GM18861 (cell line): ENCODE data around the gene CCDC121.

Experiments used
- ATAC-seq: cut with Tn5 transposase; IDR thresholded peaks from one replicate; pipeline ENCODE4 v1.9.1; 2021; ENCODE audit not compliant: unreplicated experiment

CCDC121 gene, protein sequence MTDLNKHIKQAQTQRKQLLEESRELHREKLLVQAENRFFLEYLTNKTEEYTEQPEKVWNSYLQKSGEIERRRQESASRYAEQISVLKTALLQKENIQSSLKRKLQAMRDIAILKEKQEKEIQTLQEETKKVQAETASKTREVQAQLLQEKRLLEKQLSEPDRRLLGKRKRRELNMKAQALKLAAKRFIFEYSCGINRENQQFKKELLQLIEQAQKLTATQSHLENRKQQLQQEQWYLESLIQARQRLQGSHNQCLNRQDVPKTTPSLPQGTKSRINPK

DNA sequence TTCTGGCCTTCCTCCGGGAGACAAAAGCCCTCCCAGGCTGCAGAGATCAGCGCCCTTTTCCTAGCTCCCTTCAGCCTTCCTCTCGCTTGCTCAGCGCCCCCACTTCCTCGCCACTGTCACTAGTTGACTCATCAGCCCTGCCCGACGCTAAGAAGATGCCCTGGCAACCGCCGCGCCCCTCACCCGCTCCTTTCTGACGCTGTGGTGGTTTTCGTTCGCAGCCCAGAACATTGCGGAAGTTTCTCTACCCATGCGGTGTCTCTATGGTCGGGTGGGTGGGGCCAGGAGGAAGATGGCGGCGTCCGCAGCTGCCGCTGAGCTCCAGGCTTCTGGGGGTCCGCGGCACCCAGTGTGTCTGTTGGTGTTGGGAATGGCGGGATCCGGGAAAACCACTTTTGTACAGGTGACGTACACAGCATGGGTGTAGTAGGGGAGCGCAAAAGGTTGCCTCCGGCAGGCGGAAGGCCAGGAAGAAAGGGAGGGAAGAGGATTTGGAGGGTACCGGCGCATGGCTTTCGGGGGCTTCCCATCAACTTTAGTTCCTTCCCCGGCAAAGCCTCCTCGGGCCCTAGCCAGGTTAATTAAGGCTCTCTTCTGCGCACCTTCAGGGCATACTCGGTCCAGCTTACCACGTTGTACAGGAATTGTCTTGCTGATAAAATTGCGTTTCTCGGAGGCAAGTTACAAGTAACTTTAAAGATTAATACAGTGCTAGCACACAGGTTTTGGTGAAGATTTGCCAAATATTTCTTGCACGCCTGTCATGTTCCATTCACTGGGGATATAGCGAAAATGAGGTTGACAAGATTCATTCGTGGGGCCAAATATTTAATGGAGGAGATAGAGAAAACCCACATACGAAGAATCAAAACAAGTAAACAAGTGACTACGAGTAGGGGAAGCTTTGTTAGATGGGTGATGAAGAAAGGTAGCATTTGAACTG is at the start of gene CCDC121, which contains the start of gene GPN1:
Gene CCDC121 (minus strand): TSS at position 246 of the 943 bp plus-strand sequence. CDS start 1,213 bp downstream, outside the sequence.
Gene GPN1 (plus strand): TSS at position 284 of the 943 bp plus-strand sequence. CDS start 9 bp downstream, at position 293.
- ATAC-seq: peak; percentile 93

DNA sequence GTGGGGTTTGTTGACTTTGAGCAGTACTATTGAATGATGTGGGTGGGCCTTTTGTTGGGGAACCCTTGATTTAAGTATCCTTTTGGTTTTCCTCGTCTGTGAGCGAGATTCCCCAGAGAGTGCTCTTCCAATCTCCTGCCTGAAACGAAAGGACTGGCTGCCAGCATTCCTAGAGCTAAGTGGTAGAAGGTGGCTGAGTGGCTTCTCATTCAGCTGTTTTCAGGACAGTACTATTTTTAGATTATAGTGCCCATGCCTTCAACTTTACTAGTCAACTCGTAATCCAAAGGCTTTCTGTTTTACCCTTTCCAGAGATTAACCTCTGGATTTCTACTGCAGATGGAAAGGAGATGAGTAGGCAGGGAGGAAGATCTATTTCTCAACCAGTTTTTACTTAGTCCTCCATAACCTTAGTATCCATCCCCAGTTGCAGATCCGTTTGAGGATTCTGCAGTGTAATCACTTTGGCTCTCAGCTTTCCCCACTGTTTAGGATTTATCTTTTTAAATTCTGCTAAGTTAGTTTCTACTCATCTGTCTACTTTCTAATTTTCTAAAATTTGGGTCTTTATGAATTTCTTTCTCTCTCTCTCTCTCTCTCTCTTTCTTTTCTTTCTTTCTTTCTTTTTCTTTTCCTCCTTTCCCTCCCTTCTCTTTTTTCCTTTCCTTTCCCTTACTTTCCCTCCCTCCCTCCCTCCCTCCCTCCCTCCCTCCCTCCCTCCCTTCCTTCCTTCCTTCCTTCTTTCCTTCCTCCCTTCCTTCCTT is 44.1 kb upstream of the CCDC121 start:
- no peak for ATAC-seq

DNA sequence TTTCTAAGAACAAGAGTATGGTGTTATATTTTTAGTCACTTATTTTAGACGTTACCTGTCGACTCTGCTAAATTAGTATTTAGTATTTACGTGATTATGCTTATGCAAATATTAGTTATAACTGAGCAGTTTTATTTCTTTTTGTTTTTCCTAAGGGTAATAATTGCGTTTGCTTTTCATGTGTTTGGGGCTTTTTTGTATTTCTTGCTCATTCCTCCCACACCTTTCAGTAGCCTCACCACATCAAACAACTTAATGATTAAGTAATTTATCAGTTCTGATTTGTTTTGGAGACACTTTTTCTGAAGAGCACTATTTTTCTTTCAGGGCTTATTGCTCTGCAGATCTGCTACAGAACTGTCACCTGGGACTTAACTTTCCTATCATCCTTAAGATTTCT is 42.4 kb upstream of the CCDC121 start:
- ATAC-seq: no peak

DNA sequence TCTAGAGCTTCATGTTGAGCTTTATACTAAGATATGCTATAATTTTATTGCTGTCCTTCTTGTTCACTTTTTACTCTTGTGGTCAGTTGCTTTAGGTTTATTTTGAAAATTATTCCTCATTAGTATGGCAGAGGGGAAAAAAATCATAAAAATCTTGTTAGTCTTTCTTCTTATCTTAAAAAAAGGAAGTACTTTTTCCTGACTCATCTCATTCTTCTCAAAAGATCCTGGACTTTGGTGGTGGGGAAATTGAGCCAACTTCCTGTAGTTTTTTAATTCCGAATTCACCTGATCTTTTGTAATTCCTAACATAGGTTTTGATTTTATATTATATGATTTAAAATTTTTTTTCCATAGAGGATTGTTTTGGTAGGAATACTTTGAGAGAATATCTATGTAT is 38.6 kb upstream of the CCDC121 start:
- no peak for ATAC-seq

DNA sequence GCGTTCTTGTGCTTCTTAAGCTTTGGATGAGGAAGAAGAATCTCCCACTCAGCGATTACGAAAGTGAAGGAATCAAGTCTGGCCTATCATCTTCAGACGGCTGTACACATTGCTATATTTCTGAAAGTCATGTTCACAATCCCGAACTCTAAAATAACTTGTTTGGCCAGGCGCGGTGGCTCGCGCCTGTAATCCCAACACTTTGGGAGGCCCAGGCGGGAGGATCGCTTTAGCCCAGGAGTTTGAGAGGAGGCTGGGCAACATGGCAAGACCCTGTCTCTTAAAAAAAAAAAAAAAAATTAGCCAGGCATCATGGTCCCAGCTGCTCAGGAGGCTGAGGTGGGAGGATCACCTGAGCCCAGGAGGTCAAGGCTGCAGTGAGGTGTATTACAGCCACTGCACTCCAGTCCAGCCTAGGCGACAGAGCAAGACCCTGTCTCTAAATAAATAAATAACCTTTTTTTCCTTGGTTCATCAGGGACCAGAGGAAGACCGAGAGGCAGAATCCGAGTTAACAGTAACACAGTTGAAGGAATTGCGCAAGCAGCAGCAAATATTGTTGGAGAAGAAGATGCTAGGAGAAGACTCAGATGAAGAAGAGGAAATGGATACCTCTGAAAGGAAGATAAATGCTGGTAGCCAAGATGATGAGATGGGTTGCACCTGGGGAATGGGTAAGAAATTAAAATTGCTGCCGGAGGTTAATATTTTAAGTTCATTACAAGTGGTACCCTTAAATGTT is 36.0 kb upstream of the CCDC121 start:
- no peak for ATAC-seq

DNA sequence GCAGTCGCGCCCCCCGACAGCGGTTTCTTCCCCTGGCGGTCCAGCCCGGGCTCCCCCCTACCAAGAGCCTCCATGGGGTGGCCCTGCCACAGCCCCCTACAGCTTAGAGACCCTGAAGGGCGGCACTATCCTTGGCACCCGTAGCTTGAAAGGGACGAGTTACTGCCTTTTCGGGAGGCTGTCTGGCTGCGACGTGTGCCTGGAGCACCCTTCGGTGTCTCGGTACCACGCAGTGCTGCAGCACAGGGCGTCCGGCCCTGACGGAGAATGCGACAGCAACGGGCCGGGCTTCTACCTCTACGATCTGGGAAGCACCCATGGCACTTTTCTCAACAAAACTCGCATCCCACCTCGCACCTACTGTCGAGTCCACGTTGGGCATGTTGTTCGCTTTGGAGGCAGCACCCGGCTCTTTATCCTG is 35.4 kb upstream of the CCDC121 start:
- ATAC-seq: peak; percentile 24

DNA sequence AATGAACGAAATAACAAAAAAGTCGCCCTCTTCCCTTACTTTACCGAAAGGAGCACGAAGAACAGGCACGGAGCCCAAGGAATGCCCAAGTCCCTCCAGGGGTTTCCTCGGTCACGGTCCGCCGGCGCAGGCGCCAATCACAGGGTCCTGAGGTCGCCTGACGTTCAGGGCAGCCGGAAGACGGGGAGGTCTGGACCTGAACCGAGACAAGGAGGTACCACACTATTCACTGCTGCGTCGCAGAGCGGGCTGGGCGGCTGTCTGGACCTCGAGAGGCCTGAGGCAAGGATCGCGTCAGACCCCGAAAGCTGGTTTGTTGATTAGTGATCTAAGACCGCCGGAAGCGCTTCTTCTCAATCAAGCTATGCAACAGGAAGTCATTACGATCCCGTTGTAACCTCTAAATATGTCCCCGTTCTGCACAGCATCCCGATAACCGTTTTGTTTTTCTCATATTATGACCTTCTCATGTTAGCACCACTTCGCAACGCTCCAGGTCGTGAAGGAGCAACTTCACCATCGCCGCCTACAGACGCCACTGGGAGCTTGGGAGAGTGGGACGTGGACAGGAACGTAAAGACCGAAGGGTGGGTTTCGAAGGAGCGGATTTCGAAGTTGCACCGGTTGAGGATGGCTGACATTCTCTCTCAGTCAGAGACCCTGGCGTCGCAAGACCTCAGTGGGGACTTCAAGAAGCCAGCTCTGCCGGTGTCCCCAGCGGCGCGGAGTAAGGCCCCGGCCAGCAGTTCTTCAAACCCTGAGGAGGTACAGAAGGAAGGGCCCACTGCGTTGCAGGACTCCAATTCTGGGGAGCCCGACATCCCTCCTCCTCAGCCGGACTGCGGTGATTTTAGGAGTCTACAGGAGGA is 34.7 kb upstream of the CCDC121 start, which contains the start of the genes SLC4A1AP and SUPT7L:
Gene SLC4A1AP (plus strand): TSS at position 605 of the 869 bp plus-strand sequence. CDS start 26 bp downstream, at position 631.
Gene SUPT7L (minus strand): TSS at position 330 of the 869 bp plus-strand sequence. CDS start 1,422 bp downstream, outside the sequence.
- peak; percentile 53 for ATAC-seq

DNA sequence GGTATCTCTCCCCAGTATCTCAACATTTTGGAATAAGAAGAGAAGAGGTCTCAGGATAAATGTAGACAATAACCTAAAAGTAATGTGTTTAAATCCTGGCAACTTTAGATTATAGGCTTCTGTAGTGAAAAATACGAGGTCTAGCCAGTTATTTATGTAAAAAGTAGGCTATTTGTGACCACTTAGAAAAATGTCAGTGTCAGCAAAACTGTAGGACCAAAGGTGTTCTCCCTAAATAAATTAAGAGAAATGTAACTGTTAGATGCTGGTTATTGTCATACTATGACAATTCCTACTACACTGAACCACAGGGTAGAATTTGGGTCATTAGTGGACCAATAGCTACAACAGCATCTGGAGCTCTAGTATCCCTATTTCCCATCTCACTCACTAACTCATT is 32.6 kb upstream of the CCDC121 start:
- no peak for ATAC-seq

DNA sequence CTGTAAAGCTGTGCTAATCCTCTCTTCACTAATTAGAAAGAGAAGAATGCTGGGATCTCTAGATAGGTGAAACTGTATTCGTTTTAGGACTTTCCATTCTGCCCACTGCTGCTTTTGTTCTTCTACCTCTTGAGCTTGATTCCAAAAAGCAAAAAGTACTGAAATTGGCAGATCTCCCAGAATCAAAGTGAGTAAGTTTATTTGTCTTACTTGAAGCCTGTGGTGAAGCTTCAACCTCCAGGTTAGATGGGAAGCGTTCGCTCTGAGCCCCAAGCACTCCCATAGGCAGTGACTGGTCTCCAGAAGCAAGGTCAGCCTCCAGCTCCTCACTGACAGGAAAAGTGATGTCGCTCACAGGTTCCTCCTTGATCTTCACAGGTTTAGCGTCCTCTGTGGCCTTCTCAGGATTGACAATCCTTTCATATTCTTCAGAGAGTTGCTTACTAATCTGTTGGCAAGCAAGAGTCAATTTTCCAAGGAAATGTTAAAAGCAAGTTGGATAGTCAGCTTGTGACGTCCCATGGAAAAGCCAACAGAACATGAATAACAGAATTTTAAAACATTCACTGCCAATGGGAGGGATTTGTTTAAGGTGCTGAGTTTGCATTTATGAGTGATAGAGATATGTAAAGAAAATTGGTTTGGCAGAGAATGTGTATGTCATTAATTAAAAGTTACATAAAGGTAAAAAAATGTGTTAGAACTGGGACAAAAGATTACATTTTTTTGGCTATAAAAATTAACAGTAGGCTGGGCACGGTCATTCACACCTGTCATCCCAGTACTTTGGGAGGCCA is 26.5 kb upstream of the CCDC121 start:
- ATAC-seq: no peak

DNA sequence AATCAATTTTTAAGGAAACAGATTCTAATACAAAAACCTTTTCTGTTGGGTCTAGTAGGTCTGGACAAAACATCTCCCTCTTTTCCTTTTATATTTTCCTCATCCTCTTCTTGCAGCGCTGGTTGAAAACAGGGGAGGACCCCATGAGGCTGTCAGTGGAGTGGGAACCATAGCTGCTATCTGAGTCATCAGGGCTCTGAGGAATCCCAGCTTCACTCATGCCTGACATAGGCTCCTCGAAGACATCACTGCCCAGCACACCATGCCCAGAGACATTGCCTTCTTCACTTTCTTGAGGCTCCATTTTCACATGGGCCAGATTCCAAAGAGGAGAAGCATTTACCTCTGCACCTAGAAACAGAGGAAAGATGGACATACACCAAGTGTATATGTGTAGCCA is 24.6 kb upstream of the CCDC121 start:
- ATAC-seq: no peak

DNA sequence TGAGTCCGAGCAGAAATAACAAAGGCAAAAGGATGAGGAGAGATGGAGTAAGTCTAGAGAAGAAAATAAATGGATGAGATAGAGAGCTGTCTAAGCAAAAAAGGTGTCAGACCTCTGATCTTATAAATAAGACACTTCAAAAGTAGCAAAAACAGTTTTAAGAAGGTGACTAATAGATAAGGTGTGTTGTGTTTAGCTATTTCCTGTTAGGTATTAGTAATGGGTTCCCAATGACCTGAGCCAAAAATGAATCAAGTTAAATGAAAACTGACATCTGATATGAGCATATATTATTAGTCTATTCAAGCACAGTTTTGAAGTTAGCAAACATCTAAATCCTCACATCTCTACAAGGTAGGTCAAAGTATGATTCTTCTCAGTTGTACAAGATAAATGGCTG is 24.0 kb upstream of the CCDC121 start:
- no peak for ATAC-seq

DNA sequence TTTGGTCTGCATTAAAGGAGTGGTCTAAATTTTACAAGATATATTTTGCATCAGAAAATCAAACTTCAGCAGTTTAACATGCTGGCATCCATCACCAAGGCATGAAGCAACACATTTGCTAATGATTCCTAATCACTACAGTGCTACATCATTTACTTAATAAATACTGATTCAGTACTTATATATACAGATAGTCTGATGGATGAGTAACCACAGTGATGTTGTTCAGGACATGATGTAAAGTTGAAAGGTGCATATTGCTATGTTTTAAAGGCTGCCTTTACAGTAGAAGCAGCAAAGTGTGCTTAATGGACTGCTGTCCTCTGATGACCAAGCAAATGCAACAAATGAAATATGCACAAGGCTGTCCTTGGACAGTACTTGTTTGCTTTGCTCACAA is 23.5 kb upstream of the CCDC121 start:
- ATAC-seq: no peak

DNA sequence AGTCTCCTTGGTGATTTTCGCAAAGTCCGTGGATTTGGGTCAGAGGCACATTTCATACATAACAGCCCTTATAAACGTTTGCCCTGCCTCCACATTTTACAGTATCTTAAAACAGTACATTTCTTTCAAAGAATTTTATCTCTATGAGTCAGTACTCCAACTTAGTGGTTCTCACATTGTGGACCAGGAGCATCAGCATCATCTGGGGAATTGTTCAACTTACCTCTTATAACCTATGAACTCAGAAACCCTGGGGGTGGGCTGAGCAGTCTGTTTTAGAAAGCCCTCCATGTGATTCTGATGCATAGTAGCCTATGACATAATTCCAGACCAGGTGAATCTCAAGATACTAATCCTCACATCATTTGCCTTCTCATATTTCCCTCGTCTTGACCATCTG is 22.2 kb upstream of the CCDC121 start:
- no peak for ATAC-seq

DNA sequence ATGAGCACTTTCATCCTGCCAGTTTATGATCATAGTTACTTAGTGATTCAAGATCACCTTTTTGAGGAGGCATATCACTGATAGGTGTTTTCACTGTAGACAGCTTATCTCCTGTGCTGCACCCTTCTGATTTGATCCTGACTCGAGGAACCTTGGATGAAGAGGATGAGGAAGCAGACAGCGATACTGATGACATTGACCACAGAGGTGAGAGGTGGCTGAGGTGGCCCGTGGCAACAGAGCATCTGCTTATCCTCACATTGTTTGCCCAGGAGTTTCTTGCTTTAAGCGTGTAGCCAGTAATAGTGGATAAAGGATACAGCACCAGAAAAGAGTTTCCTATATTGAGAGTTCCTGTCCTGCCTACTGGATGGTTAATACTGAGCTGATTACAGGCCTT is 18.9 kb upstream of the CCDC121 start:
- ATAC-seq: no peak

DNA sequence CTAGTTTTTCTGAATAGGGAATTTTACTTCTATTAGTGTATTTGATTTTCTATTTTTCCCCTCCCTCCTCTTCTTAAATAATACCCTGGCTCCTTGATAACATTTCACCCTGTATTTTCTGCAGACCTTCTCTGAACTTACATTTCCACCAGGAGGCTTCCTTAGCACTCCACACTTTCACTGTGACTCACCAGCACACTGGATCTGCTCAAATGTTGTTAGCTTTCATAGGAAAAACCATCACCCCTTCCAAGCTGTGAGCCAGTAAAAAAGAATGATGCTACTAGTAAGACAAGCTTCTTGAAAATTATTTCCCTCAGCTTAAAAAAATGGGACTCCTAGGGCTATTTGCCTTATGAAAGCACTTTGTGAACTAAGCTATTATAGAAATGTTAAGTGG is 18.5 kb upstream of the CCDC121 start:
- no peak for ATAC-seq

DNA sequence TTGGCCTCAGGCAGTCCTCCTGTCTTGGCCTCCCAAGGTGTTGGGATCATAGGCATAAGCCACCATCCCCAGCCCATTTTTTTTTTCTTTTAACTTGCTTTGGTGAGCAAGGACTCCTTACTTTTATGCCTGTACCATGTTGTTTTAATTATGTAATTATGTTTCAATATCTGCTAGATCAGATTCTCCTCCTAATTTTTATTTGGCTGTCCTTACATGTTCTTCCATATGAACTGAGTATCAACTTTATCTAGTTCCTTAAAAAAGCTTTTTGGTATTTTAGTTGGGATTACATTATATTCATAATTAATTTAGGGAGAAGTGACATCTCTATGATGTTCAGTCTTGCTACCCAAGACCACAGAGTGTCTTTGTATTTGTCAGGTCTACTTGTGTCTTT is 16.4 kb upstream of the CCDC121 start:
- ATAC-seq: no peak

DNA sequence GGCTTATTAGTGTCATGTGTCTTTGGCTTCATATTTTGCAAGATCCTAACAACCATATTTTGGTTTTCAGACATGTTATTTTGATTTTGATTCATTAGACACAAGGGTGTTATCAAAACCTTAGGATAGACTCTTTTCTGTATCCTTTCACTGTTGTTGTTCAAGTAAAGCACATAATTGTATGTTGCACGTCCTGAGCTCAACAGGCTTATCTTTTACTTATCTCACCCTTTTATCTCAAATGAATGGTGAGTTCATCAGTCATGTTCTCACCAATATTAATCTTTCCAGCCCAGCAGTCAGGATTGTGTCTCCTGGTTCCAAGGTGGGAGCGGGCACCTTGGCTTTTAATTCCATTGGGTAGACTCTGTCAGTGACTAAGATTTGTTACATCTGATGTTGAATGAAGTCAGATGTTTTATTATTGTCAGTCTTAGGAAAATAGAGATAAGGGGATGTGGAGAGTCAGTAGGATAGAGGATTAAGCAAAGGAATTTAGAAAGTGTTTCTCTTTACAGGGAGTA is 12.0 kb upstream of the CCDC121 start:
- no peak for ATAC-seq

DNA sequence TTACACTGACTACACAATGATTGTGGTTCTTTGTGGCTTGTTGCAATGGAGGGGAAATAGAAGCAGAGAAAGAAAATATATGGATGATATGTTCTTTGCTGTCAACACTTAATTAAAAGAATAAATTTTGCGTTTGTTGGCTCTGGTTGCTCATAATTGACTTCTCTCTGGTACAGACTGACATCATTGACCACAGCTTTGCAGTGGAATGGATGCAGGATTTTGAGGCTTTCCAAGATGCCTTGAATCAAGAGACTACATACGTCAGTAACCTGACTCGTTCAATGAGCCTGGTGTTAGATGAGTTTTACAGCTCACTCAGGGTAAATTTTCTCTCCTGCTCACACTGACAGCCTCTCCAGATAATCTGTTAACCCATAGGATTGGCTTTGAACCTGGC is 9.9 kb upstream of the CCDC121 start:
- ATAC-seq: no peak
